Karpas-422 (cell line): ENCODE measurements around the gene RAD23A. TPM values are rescaled to one million over a fixed set of nuclear protein-coding genes. Genes with fewer than 3 reads are reported as not detected.

Experiments
- DNase-seq: peaks from one replicate; pipeline ENCODE4 v3.0.0-alpha.2; 2015
- H2AFZ ChIP-seq: fragments of 200-600 bp; sonication (generic); 2 replicates; pipeline ENCODE4 v1.6.1; 2014; ENCODE audit warnings: antibody characterized with exemption, low read length, mixed read lengths
- H3K27ac ChIP-seq: fragments of 200-600 bp; sonication (generic); 2 replicates; pipeline ENCODE4 v1.5.1; 2014; ENCODE audit warnings: mild to moderate bottlenecking, low read length, moderate library complexity
- H3K27me3 ChIP-seq: fragments of 200-600 bp; sonication (generic); 2 replicates; pipeline ENCODE4 v1.6.1; 2014; ENCODE audit warnings: low read length, mixed read lengths
- H3K36me3 ChIP-seq: fragments of 200-600 bp; sonication (generic); 2 replicates; pipeline ENCODE4 v1.6.1; 2014; ENCODE audit warnings: low read length, mixed read lengths; ENCODE audit not compliant: insufficient read depth
- H3K4me1 ChIP-seq: fragments of 200-600 bp; sonication (generic); 2 replicates; pipeline ENCODE4 v1.6.1; 2014; ENCODE audit warnings: mild to moderate bottlenecking, low read length, mixed read lengths
- H3K4me2 ChIP-seq: fragments of 200-600 bp; sonication (generic); 2 replicates; pipeline ENCODE4 v1.6.1; 2014; ENCODE audit warnings: low read length, low read depth, mild to moderate bottlenecking; ENCODE audit not compliant: poor library complexity, severe bottlenecking
- H3K4me3 ChIP-seq: fragments of 200-600 bp; sonication (generic); 2 replicates; pipeline ENCODE4 v1.5.1; 2014; ENCODE audit warnings: mild to moderate bottlenecking, antibody characterized with exemption, low read length, mixed read lengths
- H3K79me2 ChIP-seq: fragments of 200-600 bp; sonication (generic); 2 replicates; pipeline ENCODE4 v1.6.1; 2014; ENCODE audit warnings: mild to moderate bottlenecking, low read length, mixed read lengths
- H3K9ac ChIP-seq: fragments of 200-600 bp; sonication (generic); 2 replicates; pipeline ENCODE4 v1.6.0; 2014; ENCODE audit warnings: low read length
- H3K9me2 ChIP-seq: fragments of 200-600 bp; sonication (generic), shearing (Covaris generic); replicated peaks from 2 replicates; pipeline ENCODE4 v1.6.0; 2014; ENCODE audit warnings: mild to moderate bottlenecking, low read length, moderate library complexity; ENCODE audit not compliant: insufficient read depth
- H3K9me3 ChIP-seq: fragments of 300-700, 200-600 bp; sonication (generic); 2 replicates; pipeline ENCODE4 v1.6.1; 2014; ENCODE audit warnings: low read length, mixed read lengths
- H4K20me1 ChIP-seq: fragments of 200-600 bp; sonication (generic); 2 replicates; pipeline ENCODE4 v1.6.1; 2014; ENCODE audit warnings: mild to moderate bottlenecking, antibody characterized with exemption, low read length, low read depth; ENCODE audit not compliant: insufficient read depth
- total RNA-seq: library from RNA; depleted of rRNA; stranded (reverse); fragments of >200 nt; shearing (Covaris generic); gene quantifications from 2 replicates; pipeline ENCODE4 v1.2.3, GENCODE V29; 2014; ENCODE audit warnings: low replicate concordance

Gene RAD23A
- total RNA-seq, 1 experiment from 2014 or later: 130 TPM

DNA sequence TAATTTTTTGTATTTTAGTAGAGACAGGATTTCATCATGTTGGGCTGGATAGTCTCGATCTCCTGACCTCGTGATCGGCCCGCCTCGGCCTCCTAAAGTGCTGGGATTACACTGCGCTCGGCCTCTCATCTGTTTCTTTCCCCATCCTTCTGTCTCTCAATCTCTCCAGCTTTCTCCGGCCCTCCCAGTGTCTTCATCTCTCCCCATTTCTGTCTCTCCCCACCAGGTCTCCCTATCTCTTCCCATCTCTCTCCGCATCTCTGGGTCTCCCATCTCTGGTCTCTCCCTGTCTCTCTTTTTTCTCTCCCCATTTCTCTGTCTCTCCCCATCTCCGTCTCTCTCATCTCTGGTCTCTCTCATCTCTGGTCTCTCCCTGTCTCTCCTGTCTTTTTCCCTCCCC, 37.4 kb downstream of the RAD23A start:
- H3K4me1 ChIP-seq: peaks cover 5% of the 10 kb centered on the region
- no peaks in the 10 kb centered on the region for H4K20me1 ChIP-seq
- H3K27ac ChIP-seq: no peak overlapping the region
- no peaks in the 10 kb centered on the region for H3K36me3 ChIP-seq
- H3K4me2 ChIP-seq: peak overlapping the region; percentile 54
- no peaks in the 10 kb centered on the region for H3K27me3 ChIP-seq
- peak overlapping the region; percentile 51; the same call in 1 of the 2 replicates for H3K4me3 ChIP-seq
- H3K9me3 ChIP-seq: no peaks in the 10 kb centered on the region
- no peaks in the 10 kb centered on the region for H3K9me2 ChIP-seq
- H2AFZ ChIP-seq: no peak overlapping the region
- no peaks in the 10 kb centered on the region for H3K79me2 ChIP-seq
- DNase-seq: no peak
- H3K9ac ChIP-seq: no peak overlapping the region

DNA sequence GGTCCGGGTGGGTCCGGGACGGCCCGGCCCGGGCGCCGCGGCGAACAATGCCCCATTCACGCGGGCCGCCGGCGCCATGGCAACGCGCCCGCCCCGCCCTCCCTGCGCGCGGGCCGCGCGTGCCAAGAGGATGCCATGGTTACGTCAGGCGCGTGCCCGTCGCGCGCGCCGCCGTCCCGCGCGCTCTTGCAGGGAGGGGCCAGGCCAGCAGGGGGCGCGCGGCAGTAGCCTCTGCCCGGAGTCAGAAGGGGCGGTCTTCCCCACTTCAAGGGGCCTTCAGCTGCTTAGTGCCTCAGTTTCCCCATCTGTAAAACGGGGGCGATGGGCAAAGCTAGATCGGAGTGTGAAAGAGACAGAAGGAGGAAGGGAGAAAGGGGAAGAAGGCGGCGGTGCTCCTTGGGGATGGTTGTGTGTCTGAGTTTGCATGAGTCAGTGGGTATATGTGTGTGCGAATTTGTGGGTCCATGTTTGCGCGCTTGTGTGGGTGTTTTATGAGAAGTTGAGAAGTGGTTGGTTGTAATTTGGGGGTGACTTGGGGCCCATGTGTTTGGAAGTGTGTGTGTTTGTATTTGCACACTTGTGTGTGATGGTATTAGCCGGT, 38.0 kb downstream of the RAD23A start:
- no peaks in the 10 kb centered on the region for H3K36me3 ChIP-seq
- no peak overlapping the region for H3K27ac ChIP-seq
- no peak overlapping the region for H2AFZ ChIP-seq
- H3K4me3 ChIP-seq: peak overlapping the region; percentile 51; the same call in 1 of the 2 replicates
- peak overlapping the region; percentile 54 for H3K4me2 ChIP-seq
- peaks cover 5% of the 10 kb centered on the region for H3K4me1 ChIP-seq
- H3K9me3 ChIP-seq: no peaks in the 10 kb centered on the region
- no peaks in the 10 kb centered on the region for H3K9me2 ChIP-seq
- H3K79me2 ChIP-seq: no peaks in the 10 kb centered on the region
- H4K20me1 ChIP-seq: no peaks in the 10 kb centered on the region
- no peak overlapping the region for H3K9ac ChIP-seq
- peak; percentile 91 for DNase-seq
- H3K27me3 ChIP-seq: no peaks in the 10 kb centered on the region

DNA sequence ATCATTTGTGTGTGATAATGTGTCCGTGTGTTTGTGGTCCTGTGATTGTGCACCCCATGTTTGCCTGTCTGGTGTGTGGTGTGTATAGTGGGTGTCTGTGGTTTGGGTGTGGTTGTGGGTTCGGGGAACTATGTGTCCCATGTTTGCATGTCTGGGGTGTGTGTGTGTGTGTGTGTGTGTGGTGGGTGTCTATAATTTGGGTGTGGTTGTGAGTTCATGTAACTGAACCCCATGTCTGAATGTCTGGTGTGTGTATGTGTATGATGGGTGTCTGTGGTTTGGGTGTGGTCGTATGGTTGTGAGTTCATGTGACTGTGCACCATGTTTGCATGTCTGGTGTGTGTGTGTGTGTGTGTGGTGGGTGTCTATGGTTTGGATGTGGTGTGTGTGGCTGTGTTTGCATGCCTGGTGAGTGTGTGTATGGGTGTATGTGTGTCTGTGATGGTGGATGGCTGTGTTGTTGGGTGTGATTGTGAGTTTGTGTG, 38.5 kb downstream of the RAD23A start:
- Histone ChIP-seq H3K27me3 (no peaks in the 10 kb centered on the region), H4K20me1 (no peaks in the 10 kb centered on the region), H3K36me3 (no peaks in the 10 kb centered on the region), H3K4me1 (peaks cover 5% of the 10 kb centered on the region), H3K9ac (no peak overlapping the region), H3K79me2 (no peaks in the 10 kb centered on the region), H2AFZ (no peak overlapping the region), H3K27ac (no peak overlapping the region), H3K9me3 (no peaks in the 10 kb centered on the region; the same call in 1 of the 2 replicates), H3K9me2 (no peaks in the 10 kb centered on the region), H3K4me2 (no peak overlapping the region), H3K4me3 (no peak overlapping the region)
- no peak for DNase-seq

DNA sequence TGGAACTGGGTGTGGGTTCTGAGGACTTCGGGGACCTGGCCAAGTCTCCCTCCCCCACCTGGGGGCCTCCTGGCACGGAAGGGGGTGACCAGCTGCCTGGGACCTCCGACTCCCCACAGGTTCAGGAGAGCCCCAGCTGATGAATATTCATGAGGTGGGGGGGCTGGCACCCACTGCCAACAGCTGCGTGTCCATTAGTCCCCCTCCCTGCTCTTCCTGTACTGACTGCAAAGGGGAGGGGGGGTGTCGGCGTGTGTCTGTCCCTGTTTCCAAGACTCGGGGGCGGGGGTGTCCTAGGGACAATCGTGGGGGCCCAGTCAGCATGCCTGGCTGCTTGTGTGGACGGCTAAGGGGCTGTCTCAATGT, 39.0 kb downstream of the RAD23A start:
- Histone ChIP-seq H3K4me3 (no peak overlapping the region), H3K4me2 (no peak overlapping the region), H3K27ac (no peak overlapping the region), H3K36me3 (no peaks in the 10 kb centered on the region), H3K9me3 (no peaks in the 10 kb centered on the region; the same call in 1 of the 2 replicates), H3K9me2 (no peaks in the 10 kb centered on the region), H3K79me2 (no peaks in the 10 kb centered on the region), H4K20me1 (no peaks in the 10 kb centered on the region), H3K27me3 (no peaks in the 10 kb centered on the region), H3K9ac (no peak overlapping the region), H3K4me1 (peaks cover 5% of the 10 kb centered on the region), H2AFZ (no peak overlapping the region)
- DNase-seq: no peak

DNA sequence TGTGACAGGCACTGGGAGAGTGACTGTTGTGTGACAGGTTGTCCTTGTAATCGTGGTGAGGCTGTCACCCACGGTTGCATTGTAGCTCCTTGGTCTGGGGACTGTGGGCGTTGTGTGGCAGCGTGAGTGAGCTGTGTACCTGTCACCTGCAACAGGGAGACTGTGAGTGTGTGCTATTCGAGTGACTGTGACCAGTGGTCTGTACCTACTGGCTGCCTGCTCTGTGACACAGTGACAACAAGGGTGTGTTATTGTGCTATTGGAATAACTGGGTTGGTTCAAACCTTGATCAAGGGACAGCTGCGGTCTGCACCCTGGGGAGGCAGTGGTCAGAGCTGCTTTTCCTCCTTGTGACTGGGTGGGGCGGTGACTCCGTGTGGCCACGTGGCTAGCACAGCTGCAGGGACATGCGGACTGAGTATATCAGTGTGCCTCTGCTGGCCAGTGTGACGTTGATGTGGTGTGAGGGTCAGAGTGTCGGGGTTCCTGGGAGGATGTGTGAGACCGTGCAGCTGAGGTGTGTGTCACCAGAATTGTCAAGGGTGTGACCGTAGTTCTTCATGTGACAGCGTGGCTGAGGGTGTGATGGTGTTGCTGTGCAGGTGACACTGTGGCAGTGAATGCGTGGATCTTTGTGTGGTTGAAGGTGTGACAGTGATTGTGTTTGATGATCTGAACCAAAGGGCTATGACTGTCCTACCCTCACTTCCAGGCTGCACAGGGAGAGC, 39.6 kb downstream of the RAD23A start:
- no peak for DNase-seq
- H3K9ac ChIP-seq: no peak overlapping the region
- H4K20me1 ChIP-seq: no peaks in the 10 kb centered on the region
- H3K36me3 ChIP-seq: no peaks in the 10 kb centered on the region
- no peaks in the 10 kb centered on the region; the same call in 1 of the 2 replicates for H3K9me3 ChIP-seq
- no peak overlapping the region for H3K4me3 ChIP-seq
- H3K79me2 ChIP-seq: no peaks in the 10 kb centered on the region
- peaks cover 5% of the 10 kb centered on the region for H3K4me1 ChIP-seq
- no peak overlapping the region for H3K27ac ChIP-seq
- no peaks in the 10 kb centered on the region for H3K9me2 ChIP-seq
- no peak overlapping the region for H3K4me2 ChIP-seq
- no peaks in the 10 kb centered on the region for H3K27me3 ChIP-seq
- H2AFZ ChIP-seq: no peak overlapping the region

DNA sequence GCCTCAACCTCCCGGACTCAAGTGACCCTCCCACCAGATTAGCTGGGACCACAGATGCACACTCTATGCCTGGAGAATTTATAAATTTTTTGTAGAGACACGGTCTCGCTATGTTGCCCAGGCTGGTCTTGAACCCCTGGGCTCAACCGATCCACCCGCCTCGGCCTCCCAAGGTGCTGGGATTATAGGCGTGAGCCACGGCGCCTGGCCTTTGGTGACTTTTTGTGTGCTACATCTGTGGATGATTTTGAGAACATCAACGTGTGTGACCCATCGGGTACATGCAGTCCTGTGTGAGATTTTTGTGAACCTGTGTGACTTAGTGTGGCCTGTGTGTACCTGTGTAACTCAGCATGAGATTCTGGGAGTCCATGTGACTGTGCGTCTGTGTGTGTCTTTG, 41.1 kb downstream of the RAD23A start:
- no peak overlapping the region for H3K4me2 ChIP-seq
- no peaks in the 10 kb centered on the region for H3K36me3 ChIP-seq
- no peaks in the 10 kb centered on the region for H4K20me1 ChIP-seq
- no peak overlapping the region for H2AFZ ChIP-seq
- no peak overlapping the region for H3K4me3 ChIP-seq
- no peaks in the 10 kb centered on the region; the same call in 1 of the 2 replicates for H3K9me3 ChIP-seq
- H3K79me2 ChIP-seq: no peaks in the 10 kb centered on the region
- no peak overlapping the region for H3K27ac ChIP-seq
- no peaks in the 10 kb centered on the region for H3K9me2 ChIP-seq
- H3K4me1 ChIP-seq: peaks cover 5% of the 10 kb centered on the region
- H3K9ac ChIP-seq: no peak overlapping the region
- no peak for DNase-seq
- H3K27me3 ChIP-seq: no peaks in the 10 kb centered on the region

DNA sequence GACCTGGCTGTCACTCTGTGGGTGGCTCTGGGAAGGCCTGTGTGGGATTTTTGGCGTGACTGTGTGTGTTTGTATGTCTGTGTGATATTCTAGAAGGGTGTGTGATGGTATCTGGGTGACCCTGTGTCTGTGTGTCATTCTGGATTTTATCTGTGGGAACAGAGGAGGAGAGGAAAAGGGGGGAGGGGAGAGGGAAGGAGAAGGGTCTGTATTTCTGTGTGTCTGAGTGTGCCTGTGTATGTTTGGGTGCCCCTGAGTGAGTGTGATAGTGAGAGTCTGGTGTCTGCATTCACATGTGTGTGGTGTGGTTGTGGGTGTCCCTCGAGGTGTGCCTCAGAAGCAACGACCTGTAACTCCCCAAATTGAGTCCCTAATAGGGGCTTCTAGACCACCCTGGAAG, 41.5 kb downstream of the RAD23A start:
- Histone ChIP-seq H3K4me2 (no peak overlapping the region), H3K79me2 (no peaks in the 10 kb centered on the region), H3K4me3 (no peak overlapping the region), H3K9me2 (no peaks in the 10 kb centered on the region), H3K27me3 (no peaks in the 10 kb centered on the region), H4K20me1 (no peaks in the 10 kb centered on the region), H3K36me3 (no peaks in the 10 kb centered on the region), H2AFZ (no peak overlapping the region), H3K9me3 (no peaks in the 10 kb centered on the region; the same call in 1 of the 2 replicates), H3K9ac (no peak overlapping the region), H3K27ac (no peak overlapping the region), H3K4me1 (peaks cover 5% of the 10 kb centered on the region)
- DNase-seq: no peak

DNA sequence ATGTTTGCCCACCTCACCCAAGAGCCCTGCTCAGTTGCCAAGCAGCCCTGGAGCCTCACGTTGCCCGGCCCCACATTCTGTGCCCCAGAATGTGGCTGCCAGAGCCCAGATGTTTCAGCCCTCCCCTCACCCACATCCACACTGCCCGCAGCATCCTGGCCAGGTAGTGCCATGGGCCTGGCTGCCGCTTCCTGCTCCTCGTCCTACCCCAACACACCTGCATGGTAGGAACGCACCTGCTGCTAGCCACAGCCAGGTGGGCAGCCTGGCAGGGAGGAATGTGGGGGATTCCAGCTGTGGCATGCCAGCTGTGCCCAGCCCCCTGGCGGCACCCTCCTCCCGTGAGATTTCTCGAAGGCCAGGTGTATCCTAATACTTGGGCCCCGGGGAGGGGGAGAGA, 42.1 kb downstream of the RAD23A start:
- Histone ChIP-seq H3K4me2 (no peak overlapping the region), H3K9me3 (no peaks in the 10 kb centered on the region; the same call in 1 of the 2 replicates), H3K79me2 (no peaks in the 10 kb centered on the region), H4K20me1 (no peaks in the 10 kb centered on the region), H3K4me1 (peaks cover 5% of the 10 kb centered on the region), H2AFZ (no peak overlapping the region), H3K36me3 (no peaks in the 10 kb centered on the region), H3K4me3 (no peak overlapping the region), H3K9ac (no peak overlapping the region), H3K27ac (no peak overlapping the region), H3K27me3 (no peaks in the 10 kb centered on the region), H3K9me2 (no peaks in the 10 kb centered on the region)
- no peak for DNase-seq
